Neural crest cell (in vitro differentiated cells): Measurements from ENCODE around the gene FBXW12. TPM values are rescaled to one million over a fixed set of nuclear protein-coding genes. Genes with fewer than 3 reads are reported as not detected.

ENCODE experiments used
- DNase-seq: peaks from one replicate; pipeline ENCODE4 v3.0.0; 2021; ENCODE audit warnings: low read depth, mixed read lengths, low spot score
- H3K27ac Mint-ChIP-seq: one replicate; pipeline ENCODE4 v1.8.0; 2021; ENCODE audit warnings: mild to moderate bottlenecking, mixed read lengths; ENCODE audit not compliant: unreplicated experiment
- H3K27me3 Mint-ChIP-seq: 2 replicates; pipeline ENCODE4 v1.8.0; 2021; ENCODE audit warnings: low read depth, mild to moderate bottlenecking, mixed read lengths
- H3K36me3 Mint-ChIP-seq: 2 replicates; pipeline ENCODE4 v1.8.0; 2021; ENCODE audit warnings: low read depth, mild to moderate bottlenecking, mixed read lengths
- H3K4me1 Mint-ChIP-seq: 2 replicates; pipeline ENCODE4 v1.8.0; 2021; ENCODE audit warnings: mixed read lengths
- H3K4me3 Mint-ChIP-seq: one replicate; pipeline ENCODE4 v1.8.0; 2021; ENCODE audit warnings: mild to moderate bottlenecking, mixed read lengths
- H3K9me3 Mint-ChIP-seq: 2 replicates; pipeline ENCODE4 v1.8.0; 2021; ENCODE audit warnings: mixed read lengths
- CTCF ChIP-seq: fragments of 200-600 bp; sonication (generic); conservative IDR thresholded peaks from 2 replicates; pipeline ENCODE4 v1.5.0; 2021; ENCODE audit warnings: antibody characterized with exemption, mild to moderate bottlenecking
- total RNA-seq: library from RNA; stranded (reverse); gene quantifications from 2 replicates; pipeline ENCODE4 v1.2.1, GENCODE V29; 2021

The FBXW12 gene
- total RNA-seq, 1 donor from 2014 or later, result 0.44 TPM

GRCh38 chr3:48388966-48389365 lies 16.9 kb downstream of the FBXW12 start:
- no peaks in the 10 kb centered on the region for H3K36me3 Mint-ChIP-seq
- no peak for DNase-seq
- no peak overlapping the region for H3K27ac Mint-ChIP-seq
- H3K27me3 Mint-ChIP-seq, result peaks cover 3% of the 10 kb centered on the region
- H3K4me3 Mint-ChIP-seq, result no peak overlapping the region
- TF ChIP-seq CTCF, result no peak
- H3K4me1 Mint-ChIP-seq, result no peaks in the 10 kb centered on the region
- H3K9me3 Mint-ChIP-seq, result peaks cover 6% of the 10 kb centered on the region

GRCh38 chr3:48394391-48394790 lies 22.4 kb downstream of the FBXW12 start:
- no peaks in the 10 kb centered on the region for H3K36me3 Mint-ChIP-seq
- no peak overlapping the region for H3K4me3 Mint-ChIP-seq
- no peak for DNase-seq
- TF ChIP-seq CTCF, result no peak
- H3K27ac Mint-ChIP-seq, result no peak overlapping the region
- peaks cover 4% of the 10 kb centered on the region for H3K9me3 Mint-ChIP-seq
- H3K27me3 Mint-ChIP-seq, result peaks cover 4% of the 10 kb centered on the region
- H3K4me1 Mint-ChIP-seq, result no peaks in the 10 kb centered on the region

- Mint-ChIP-seq H3K36me3 (peaks cover 1% of the 10 kb centered on the region), H3K4me1 (no peaks in the 10 kb centered on the region), H3K9me3 (peaks cover 4% of the 10 kb centered on the region), H3K4me3 (no peak overlapping the region), H3K27ac (no peak overlapping the region), H3K27me3 (peaks cover 4% of the 10 kb centered on the region)
- DNase-seq, result no peak
- TF ChIP-seq CTCF, result no peak
Measured at GRCh38 chr3:48395714-48396113, 23.7 kb downstream of the FBXW12 start.

- Mint-ChIP-seq H3K4me3 (no peak overlapping the region), H3K9me3 (no peaks in the 10 kb centered on the region), H3K36me3 (peaks cover 5% of the 10 kb centered on the region), H3K27me3 (peaks cover 4% of the 10 kb centered on the region), H3K4me1 (no peaks in the 10 kb centered on the region), H3K27ac (no peak overlapping the region)
- DNase-seq, result no peak
- TF ChIP-seq CTCF, result no peak
Measured at GRCh38 chr3:48397767-48398681, 26.0 kb downstream of the FBXW12 start.

GRCh38 chr3:48398701-48399386 lies 26.8 kb downstream of the FBXW12 start:
- Mint-ChIP-seq H3K27ac (no peak overlapping the region), H3K4me3 (no peak overlapping the region), H3K4me1 (no peaks in the 10 kb centered on the region), H3K27me3 (peaks cover 4% of the 10 kb centered on the region), H3K9me3 (no peaks in the 10 kb centered on the region), H3K36me3 (peaks cover 8% of the 10 kb centered on the region)
- TF ChIP-seq CTCF, result no peak
- DNase-seq, result no peak
